HEK293 (cell line): ENCODE measurements around the gene WDR1.

ENCODE experiments used
- CTCF ChIA-PET: fragments of 350-600 bp; formaldehyde crosslinking; extraction: SDS; loops from one replicate; lab custom pipeline; 2021; ENCODE audit warnings: antibody characterized with exemption; lab: Yijun Ruan, JAX
- POLR2A ChIA-PET: fragments of 300-600 bp; formaldehyde crosslinking; extraction: SDS; loops from one replicate; lab custom pipeline; 2020; ENCODE audit warnings: antibody characterized with exemption, inconsistent platforms; lab: Yijun Ruan, JAX
- H3K27ac ChIP-seq: fragments of 200-500 bp; sonication (Bioruptor generic); 2 replicates; pipeline ENCODE4 v1.5.1; 2014; ENCODE audit warnings: low read depth, low read length, control low read depth, inconsistent platforms; ENCODE audit errors: extremely low read depth
- H3K36me3 ChIP-seq, 2 experiments: fragments of 200-500 bp in 1 of 2; sonication (Bioruptor generic) in 1 of 2; 1 replicate in 1 of 2; 2 replicates in 1 of 2; pipeline ENCODE4 v1.5.1; 2014 to 2017; ENCODE audit warnings: inconsistent platforms in 2 of 2, low read length in 2 of 2; ENCODE audit not compliant: control insufficient read depth in 2 of 2, insufficient read depth in 1 of 2
- H3K4me1 ChIP-seq: fragments of 200-500 bp; sonication (Bioruptor generic); 2 replicates; pipeline ENCODE4 v1.5.1; 2014; ENCODE audit warnings: mild to moderate bottlenecking, low read length, inconsistent platforms; ENCODE audit not compliant: control insufficient read depth, insufficient read depth
- H3K4me3 ChIP-seq: 2 replicates; pipeline ENCODE4 v1.5.1; 2011; ENCODE audit warnings: low read depth, mild to moderate bottlenecking, control low read depth, low read length, moderate library complexity
- H3K9me3 ChIP-seq: fragments of 200-500 bp; sonication (Bioruptor generic); 2 replicates; pipeline ENCODE4 v1.5.1; 2014; ENCODE audit warnings: low read depth, low read length, inconsistent platforms; ENCODE audit not compliant: control insufficient read depth, insufficient read depth
- CTCF ChIP-seq: fragments of 450-650 bp; formaldehyde crosslinking; IDR thresholded peaks from 2 replicates; pipeline ENCODE4 v1.5.1; 2016; ENCODE audit warnings: missing biosample characterization, missing genetic modification characterization
- IKZF3 ChIP-seq: fragments of 450-650 bp; IDR thresholded peaks from 2 replicates; pipeline ENCODE4 v1.5.0; 2018; ENCODE audit warnings: missing biosample characterization, mild to moderate bottlenecking, missing genetic modification characterization, moderate library complexity
- KLF9 ChIP-seq: fragments of 450-650 bp; formaldehyde crosslinking; IDR thresholded peaks from 2 replicates; pipeline ENCODE4 v1.5.1; 2016; ENCODE audit warnings: missing biosample characterization, missing genetic modification characterization, low read depth
- MYNN ChIP-seq: fragments of 450-650 bp; formaldehyde crosslinking; IDR thresholded peaks from 2 replicates; pipeline ENCODE4 v1.5.1; 2016; ENCODE audit warnings: missing biosample characterization, missing genetic modification characterization, borderline replicate concordance
- SALL2 ChIP-seq: fragments of 450-650 bp; formaldehyde crosslinking; IDR thresholded peaks from 2 replicates; pipeline ENCODE4 v1.5.0; 2017; ENCODE audit warnings: missing biosample characterization, mild to moderate bottlenecking, missing genetic modification characterization, borderline replicate concordance
- SETDB1 ChIP-seq: IDR thresholded peaks from one replicate; pipeline ENCODE4 v1.6.1; 2017; ENCODE audit warnings: mild to moderate bottlenecking, low read length, moderate library complexity, mixed read lengths; ENCODE audit not compliant: insufficient read length
- SP7 ChIP-seq: fragments of 450-650 bp; formaldehyde crosslinking; IDR thresholded peaks from 2 replicates; pipeline ENCODE4 v1.5.1; 2016; ENCODE audit warnings: missing biosample characterization, missing genetic modification characterization
- ZBTB20 ChIP-seq: fragments of 450-650 bp; formaldehyde crosslinking; IDR thresholded peaks from 2 replicates; pipeline ENCODE4 v1.5.1; 2016; ENCODE audit warnings: missing biosample characterization, missing genetic modification characterization
- ZFP3 ChIP-seq: fragments of 450-650 bp; formaldehyde crosslinking; IDR thresholded peaks from 2 replicates; pipeline ENCODE4 v1.5.1; 2016; ENCODE audit warnings: low read depth, missing biosample characterization, missing genetic modification characterization
- ZNF121 ChIP-seq: fragments of 450-650 bp; formaldehyde crosslinking; IDR thresholded peaks from 2 replicates; pipeline ENCODE4 v1.5.1; 2016; ENCODE audit warnings: missing biosample characterization, missing genetic modification characterization
- ZNF184 ChIP-seq: fragments of 450-650 bp; IDR thresholded peaks from 2 replicates; pipeline ENCODE4 v1.5.1; 2018; ENCODE audit warnings: missing biosample characterization, mild to moderate bottlenecking, missing genetic modification characterization
- ZNF311 ChIP-seq: fragments of 450-650 bp; formaldehyde crosslinking; IDR thresholded peaks from 2 replicates; pipeline ENCODE4 v1.5.1; 2017; ENCODE audit warnings: missing biosample characterization, missing genetic modification characterization, borderline replicate concordance
- ZNF341 ChIP-seq: fragments of 450-650 bp; formaldehyde crosslinking; IDR thresholded peaks from 2 replicates; pipeline ENCODE4; 2016; ENCODE audit warnings: low read depth, missing biosample characterization, missing genetic modification characterization
- ZNF449 ChIP-seq: fragments of 450-650 bp; formaldehyde crosslinking; IDR thresholded peaks from 2 replicates; pipeline ENCODE4 v1.5.1; 2017; ENCODE audit warnings: missing biosample characterization, mild to moderate bottlenecking, missing genetic modification characterization, moderate library complexity
- ZNF513 ChIP-seq: fragments of 450-650 bp; IDR thresholded peaks from 2 replicates; pipeline ENCODE4 v1.5.1; 2018; ENCODE audit warnings: missing biosample characterization, missing genetic modification characterization
- ZNF571 ChIP-seq: fragments of 450-650 bp; formaldehyde crosslinking; IDR thresholded peaks from 2 replicates; pipeline ENCODE4 v1.5.0; 2017; ENCODE audit warnings: missing biosample characterization, missing genetic modification characterization
- ZNF658 ChIP-seq: fragments of 450-650 bp; formaldehyde crosslinking; IDR thresholded peaks from 2 replicates; pipeline ENCODE4; 2016; ENCODE audit warnings: missing biosample characterization, missing genetic modification characterization
- ZNF664 ChIP-seq: fragments of 450-650 bp; formaldehyde crosslinking; IDR thresholded peaks from 2 replicates; pipeline ENCODE4 v1.5.1; 2016; ENCODE audit warnings: missing biosample characterization, missing genetic modification characterization
- ZNF76 ChIP-seq: fragments of 450-650 bp; formaldehyde crosslinking; IDR thresholded peaks from 2 replicates; pipeline ENCODE4; 2016; ENCODE audit warnings: low read depth, missing biosample characterization, missing genetic modification characterization, borderline replicate concordance
- ZNF768 ChIP-seq: fragments of 450-650 bp; formaldehyde crosslinking; IDR thresholded peaks from 2 replicates; pipeline ENCODE4 v1.5.1; 2018; ENCODE audit warnings: missing biosample characterization, mild to moderate bottlenecking, missing genetic modification characterization
- TF ChIP-seq, protein P1 (sequence below): fragments of 450-650 bp; formaldehyde crosslinking; IDR thresholded peaks from 2 replicates; pipeline ENCODE4 v1.5.1; 2016; ENCODE audit warnings: missing biosample characterization, missing genetic modification characterization
- TF ChIP-seq, protein P2 (sequence below): fragments of 450-650 bp; formaldehyde crosslinking; conservative IDR thresholded peaks from 2 replicates; pipeline ENCODE4 v1.5.1; 2016; ENCODE audit warnings: low read depth, missing biosample characterization, missing genetic modification characterization

The WDR1 gene

DNA sequence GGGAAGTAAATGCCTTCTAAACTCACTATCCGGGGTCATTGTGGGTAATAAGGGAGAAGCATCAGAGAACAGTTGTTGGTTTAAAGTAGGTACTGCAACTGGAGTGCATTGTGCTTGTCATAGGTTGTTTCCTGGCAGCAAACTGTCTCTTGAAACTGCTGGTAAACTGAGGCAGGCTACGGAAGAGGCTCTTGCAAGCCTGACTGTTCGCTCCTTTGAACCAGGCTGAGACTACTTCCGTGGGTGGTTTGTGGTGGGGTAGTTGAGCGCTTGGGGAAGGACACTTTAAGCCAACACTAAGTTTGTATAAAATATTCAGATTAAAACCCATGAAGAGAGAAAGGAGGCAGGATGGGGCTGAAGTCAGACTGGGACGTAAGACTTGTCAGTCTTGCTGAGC lies 45.2 kb upstream of the WDR1 start:
- TF ChIP-seq SETDB1: no peak
- TF ChIP-seq CTCF (tag by site-specific recombination): no peak
- TF ChIP-seq ZBTB20 (tag by site-specific recombination): no peak
- no peak for TF ChIP-seq ZNF121 (tag by site-specific recombination)
- TF ChIP-seq ZNF76 (tag by site-specific recombination): no peak
- TF ChIP-seq ZNF768 (tag by site-specific recombination): no peak
- TF ChIP-seq SP7 (tag by site-specific recombination): no peak
- TF ChIP-seq ZNF571 (tag by site-specific recombination): no peak
- no peak for TF ChIP-seq SALL2 (tag by site-specific recombination)
- TF ChIP-seq ZNF664: no peak
- H3K9me3 ChIP-seq: no peaks in the 10 kb centered on the region
- ChIA-PET POLR2A (no interaction called here), CTCF (interaction anchor here (0.7 to 1.1 kb wide), 3 partner anchors 207 to 376 kb away, joined by 3 to 4 read pairs (median 3); no protein-coding TSS in a partner anchor)
- no peaks in the 10 kb centered on the region for H3K4me1 ChIP-seq
- no peak overlapping the region for H3K27ac ChIP-seq
- no peak overlapping the region for H3K4me3 ChIP-seq
- H3K36me3 ChIP-seq: no peaks in the 10 kb centered on the region

GRCh38 chr4:10161146-10161545 lies 44.5 kb upstream of the WDR1 start:
- Histone ChIP-seq H3K27ac (no peak overlapping the region), H3K4me1 (no peaks in the 10 kb centered on the region), H3K9me3 (no peaks in the 10 kb centered on the region), H3K4me3 (no peak overlapping the region), H3K36me3 (no peaks in the 10 kb centered on the region)
- TF ChIP-seq IKZF3 (tag by site-specific recombination) (no peak), ZNF184 (tag by site-specific recombination) (no peak), ZNF311 (tag by site-specific recombination) (no peak), ZNF341 (tag by site-specific recombination) (no peak), ZNF449 (no peak), ZNF658 (tag by site-specific recombination) (no peak), ZFP3 (tag by site-specific recombination) (no peak)
- CTCF ChIA-PET: interaction anchor here (0.7 to 1.8 kb wide), 6 partner anchors 208 to 1712 kb away, joined by 3 to 8 read pairs (median 4); no protein-coding TSS in a partner anchor
- POLR2A ChIA-PET: no interaction called here

- Histone ChIP-seq H3K27ac (no peak overlapping the region), H3K4me1 (no peaks in the 10 kb centered on the region), H3K36me3 (no peaks in the 10 kb centered on the region), H3K9me3 (no peaks in the 10 kb centered on the region), H3K4me3 (no peak overlapping the region)
- CTCF ChIA-PET: interaction anchor here (0.5 to 1.8 kb wide), 8 partner anchors 16 to 1712 kb away, joined by 3 to 8 read pairs (median 3); no protein-coding TSS in a partner anchor
- POLR2A ChIA-PET: no interaction called here
- TF ChIP-seq, protein P1, sequence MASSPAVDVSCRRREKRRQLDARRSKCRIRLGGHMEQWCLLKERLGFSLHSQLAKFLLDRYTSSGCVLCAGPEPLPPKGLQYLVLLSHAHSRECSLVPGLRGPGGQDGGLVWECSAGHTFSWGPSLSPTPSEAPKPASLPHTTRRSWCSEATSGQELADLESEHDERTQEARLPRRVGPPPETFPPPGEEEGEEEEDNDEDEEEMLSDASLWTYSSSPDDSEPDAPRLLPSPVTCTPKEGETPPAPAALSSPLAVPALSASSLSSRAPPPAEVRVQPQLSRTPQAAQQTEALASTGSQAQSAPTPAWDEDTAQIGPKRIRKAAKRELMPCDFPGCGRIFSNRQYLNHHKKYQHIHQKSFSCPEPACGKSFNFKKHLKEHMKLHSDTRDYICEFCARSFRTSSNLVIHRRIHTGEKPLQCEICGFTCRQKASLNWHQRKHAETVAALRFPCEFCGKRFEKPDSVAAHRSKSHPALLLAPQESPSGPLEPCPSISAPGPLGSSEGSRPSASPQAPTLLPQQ (tag by site-specific recombination): no peak
- TF ChIP-seq ZNF513 (tag by site-specific recombination) (no peak), MYNN (no peak), KLF9 (no peak)
- TF ChIP-seq, protein P2, sequence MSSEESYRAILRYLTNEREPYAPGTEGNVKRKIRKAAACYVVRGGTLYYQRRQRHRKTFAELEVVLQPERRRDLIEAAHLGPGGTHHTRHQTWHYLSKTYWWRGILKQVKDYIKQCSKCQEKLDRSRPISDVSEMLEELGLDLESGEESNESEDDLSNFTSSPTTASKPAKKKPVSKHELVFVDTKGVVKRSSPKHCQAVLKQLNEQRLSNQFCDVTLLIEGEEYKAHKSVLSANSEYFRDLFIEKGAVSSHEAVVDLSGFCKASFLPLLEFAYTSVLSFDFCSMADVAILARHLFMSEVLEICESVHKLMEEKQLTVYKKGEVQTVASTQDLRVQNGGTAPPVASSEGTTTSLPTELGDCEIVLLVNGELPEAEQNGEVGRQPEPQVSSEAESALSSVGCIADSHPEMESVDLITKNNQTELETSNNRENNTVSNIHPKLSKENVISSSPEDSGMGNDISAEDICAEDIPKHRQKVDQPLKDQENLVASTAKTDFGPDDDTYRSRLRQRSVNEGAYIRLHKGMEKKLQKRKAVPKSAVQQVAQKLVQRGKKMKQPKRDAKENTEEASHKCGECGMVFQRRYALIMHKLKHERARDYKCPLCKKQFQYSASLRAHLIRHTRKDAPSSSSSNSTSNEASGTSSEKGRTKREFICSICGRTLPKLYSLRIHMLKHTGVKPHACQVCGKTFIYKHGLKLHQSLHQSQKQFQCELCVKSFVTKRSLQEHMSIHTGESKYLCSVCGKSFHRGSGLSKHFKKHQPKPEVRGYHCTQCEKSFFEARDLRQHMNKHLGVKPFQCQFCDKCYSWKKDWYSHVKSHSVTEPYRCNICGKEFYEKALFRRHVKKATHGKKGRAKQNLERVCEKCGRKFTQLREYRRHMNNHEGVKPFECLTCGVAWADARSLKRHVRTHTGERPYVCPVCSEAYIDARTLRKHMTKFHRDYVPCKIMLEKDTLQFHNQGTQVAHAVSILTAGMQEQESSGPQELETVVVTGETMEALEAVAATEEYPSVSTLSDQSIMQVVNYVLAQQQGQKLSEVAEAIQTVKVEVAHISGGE (tag by site-specific recombination): no peak
Measured at GRCh38 chr4:10160281-10160856, 43.8 kb upstream of the WDR1 start.
